Gastrocnemius medialis (tissue), 4 donors: ENCODE data around the gene YTHDF1. TPM values are rescaled to one million over a fixed set of nuclear protein-coding genes. Genes with fewer than 3 reads are reported as not detected.
A peak's percentile ranks its signal among the peaks of the same experiment; 100 is the strongest.

Experiments used
- ATAC-seq, 2 donors: fragments of 150-250 bp; one replicate each; pipeline ENCODE4 v1.9.1; 2016
- DNase-seq, 2 donors: peaks; one replicate each; pipeline ENCODE4 v3.0.0-alpha.2; 2019
- H3K27ac ChIP-seq, 4 donors: fragments of 200-600 bp; sonication (generic); 1 replicate in 1 of 4; 2 replicates in 3 of 4; pipeline ENCODE4 v1.5.1; 2016 to 2018; ENCODE audit warnings: mild to moderate bottlenecking in 2 of 4, moderate library complexity in 1 of 4
- H3K27me3 ChIP-seq, 3 donors: fragments of 200-600 bp; sonication (generic) in 2 of 3; 1 replicate in 1 of 3; 2 replicates in 2 of 3; pipeline versions ENCODE4 v1.5.1 to v1.6.0; 2016 to 2019; ENCODE audit warnings: mild to moderate bottlenecking in 1 of 3, moderate library complexity in 1 of 3
- H3K36me3 ChIP-seq, 2 donors: fragments of 200-600 bp; sonication (generic) in 1 of 2; one replicate each; pipeline ENCODE4 v1.5.1; 2017 to 2018
- H3K4me1 ChIP-seq, 2 donors: fragments of 200-600 bp; sonication (generic) in 1 of 2; one replicate each; pipeline ENCODE4 v1.5.1; 2016 to 2017; ENCODE audit warnings: mild to moderate bottlenecking in 2 of 2
- H3K4me3 ChIP-seq, 4 donors: fragments of 200-600 bp; sonication (generic) in 3 of 4; 1 replicate in 1 of 4; 2 replicates in 3 of 4; pipeline ENCODE4 v1.5.1; 2016 to 2019; ENCODE audit warnings: mild to moderate bottlenecking in 2 of 4
- H3K9me3 ChIP-seq, 3 donors: fragments of 200-600 bp; sonication (generic) in 2 of 3; 1 replicate in 1 of 3; 2 replicates in 2 of 3; pipeline ENCODE4 v1.5.1; 2016 to 2019
- CTCF ChIP-seq, 5 experiments: fragments of 450-650 bp in 3 of 5; fragments of 200-600 bp in 2 of 5; sonication (generic) in 2 of 5; IDR thresholded peaks in 4 of 5; conservative IDR thresholded peaks in 1 of 5; 1 replicate in 4 of 5; 2 replicates in 1 of 5; pipeline ENCODE4 v1.5.1; 2016 to 2019; ENCODE audit warnings: antibody characterized with exemption in 5 of 5, mild to moderate bottlenecking in 3 of 5, moderate library complexity in 3 of 5
- POLR2A ChIP-seq, 2 donors: fragments of 450-650 bp; IDR thresholded peaks; one replicate each; pipeline ENCODE4 v1.6.1; 2017; ENCODE audit warnings: antibody characterized with exemption in 2 of 2, mild to moderate bottlenecking in 2 of 2, moderate library complexity in 2 of 2
- in situ Hi-C, 4 donors: fragments of 200-750 bp; cut with MboI; loops; one replicate each; pipeline versions ENCODE4 v1.15.0 to v1.8.0; 2017; ENCODE audit warnings: low sequenced_read_pairs in 4 of 4
- intact Hi-C: fragments of 100-400 bp; cut with DNase I; formaldehyde crosslinking; loops from one replicate; pipeline ENCODE4 v1.15.1; 2023; ENCODE audit warnings: low total_unique reads
- total RNA-seq, 4 donors: library from RNA; depleted of rRNA; stranded (reverse); fragments of >200 nt; gene quantifications; one replicate each; pipeline versions ENCODE4 v1.1.0 to v1.2.3, GENCODE V29; 2016

YTHDF1 gene
- total RNA-seq, 4 donors from 2014 or later: 37.1 to 45.7 (median 40.4) TPM

- intact Hi-C loops (loop anchor here (2.0 to 10.0 kb wide), 4 partner anchors 56 to 422 kb away; partner anchors contain the start of genes ARFGAP1, GMEB2, MRGBP and TCFL5), in situ Hi-C loops (no loop called here)
- DNase-seq (no peak), ATAC-seq (no peak)
- TF ChIP-seq POLR2A (IDR thresholded peaks at IDR 0.05) (no peak), CTCF (IDR thresholded peaks at IDR 0.05 in 4 of 5, conservative IDR thresholded peaks at IDR 0.05 in 1 of 5) (no peak)
- Histone ChIP-seq H3K36me3 (peaks cover 0 to 28% of the 10 kb centered on the region in 2 donors), H3K27me3 (no peaks in the 10 kb centered on the region), H3K4me1 (peaks cover 29 to 36% of the 10 kb centered on the region in 2 donors), H3K4me3 (peak overlapping the region; percentile 59 to 95 (median 76)), H3K9me3 (no peaks in the 10 kb centered on the region), H3K27ac (peak overlapping the region; percentile 82 to 96 (median 89))
Observed at GRCh38 chr20:63216849-63217471, 1.0 kb upstream of the YTHDF1 start.

- ATAC-seq: peak; percentile 40 to 48
- Histone ChIP-seq H3K9me3 (no peaks in the 10 kb centered on the region), H3K27ac (peak overlapping the region; percentile 85 to 91 (median 89)), H3K4me1 (peaks cover 38 to 40% of the 10 kb centered on the region in 2 donors), H3K36me3 (peaks cover 0 to 40% of the 10 kb centered on the region in 2 donors), H3K27me3 (no peaks in the 10 kb centered on the region), H3K4me3 (peak overlapping the region; percentile 64 to 86 (median 76))
- intact Hi-C loops (loop anchor here (2.0 to 10.0 kb wide), 4 partner anchors 57 to 421 kb away; partner anchors contain the start of genes ARFGAP1, GMEB2, MRGBP and TCFL5), in situ Hi-C loops (no loop called here)
- peak in 1 of 5 experiments; percentile 11 for TF ChIP-seq CTCF (IDR thresholded peaks at IDR 0.05 in 4 of 5, conservative IDR thresholded peaks at IDR 0.05 in 1 of 5)
- TF ChIP-seq POLR2A (IDR thresholded peaks at IDR 0.05): no peak
- no peak for DNase-seq
Observed at GRCh38 chr20:63215101-63216040, 560 bp downstream of the YTHDF1 start.

- H3K36me3 ChIP-seq: peaks cover 0 to 40% of the 10 kb centered on the region in 2 donors
- in situ Hi-C loops: no loop called here
- peaks cover 40 to 43% of the 10 kb centered on the region in 2 donors for H3K4me1 ChIP-seq
Observed at GRCh38 chr20:63214514-63214913, 1.4 kb downstream of the YTHDF1 start.

More at GRCh38 chr20:63214514-63214913, 1.4 kb downstream of the YTHDF1 start:
- ATAC-seq (no peak), DNase-seq (no peak)
- intact Hi-C loops: loop anchor here (10.0 kb wide), 1 partner anchor 420 kb away; the partner anchor contains the start of gene MRGBP
- Histone ChIP-seq H3K4me3 (peak overlapping the region; percentile 64 to 86 (median 76)), H3K27ac (peak overlapping the region; percentile 85 to 91 (median 89)), H3K27me3 (no peaks in the 10 kb centered on the region), H3K9me3 (no peaks in the 10 kb centered on the region)
- no peak for TF ChIP-seq POLR2A (IDR thresholded peaks at IDR 0.05)
- TF ChIP-seq CTCF (IDR thresholded peaks at IDR 0.05 in 4 of 5, conservative IDR thresholded peaks at IDR 0.05 in 1 of 5): no peak
